ENCODE measurements around the gene OPRM1.
A peak's percentile ranks its signal among the peaks of the same experiment; 100 is the strongest.

Gene OPRM1

DNA sequence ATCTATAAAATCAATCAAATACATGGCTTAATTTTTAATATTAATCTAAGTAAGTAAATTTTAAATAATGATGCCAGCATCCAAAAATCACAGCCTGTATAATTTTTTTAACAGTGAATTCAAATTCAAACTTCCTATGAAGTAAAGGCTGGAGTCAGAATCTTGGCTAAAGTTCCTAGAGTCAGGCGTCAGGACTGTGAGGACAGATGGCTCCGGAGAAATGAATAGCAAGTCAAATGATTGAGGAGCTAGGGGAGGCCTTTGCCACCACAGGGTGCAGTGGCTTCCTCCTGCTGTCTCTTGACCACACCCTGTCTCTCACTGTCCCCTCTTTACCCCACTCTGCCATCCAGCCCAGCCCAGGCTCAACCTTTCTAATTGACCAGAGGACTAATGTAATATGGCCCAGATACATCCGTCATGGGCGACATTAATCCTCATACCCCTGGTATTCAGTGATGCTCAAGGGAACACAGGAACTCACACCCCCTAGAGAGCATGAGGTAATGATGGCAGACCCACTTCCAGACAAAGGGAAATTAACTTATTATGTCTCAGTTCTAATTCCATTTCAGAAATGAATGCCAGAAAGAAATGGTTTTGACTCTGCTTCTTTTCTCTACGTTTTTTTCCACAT, 53.4 kb downstream of the OPRM1 start:
- no peak for DNase-seq

DNA sequence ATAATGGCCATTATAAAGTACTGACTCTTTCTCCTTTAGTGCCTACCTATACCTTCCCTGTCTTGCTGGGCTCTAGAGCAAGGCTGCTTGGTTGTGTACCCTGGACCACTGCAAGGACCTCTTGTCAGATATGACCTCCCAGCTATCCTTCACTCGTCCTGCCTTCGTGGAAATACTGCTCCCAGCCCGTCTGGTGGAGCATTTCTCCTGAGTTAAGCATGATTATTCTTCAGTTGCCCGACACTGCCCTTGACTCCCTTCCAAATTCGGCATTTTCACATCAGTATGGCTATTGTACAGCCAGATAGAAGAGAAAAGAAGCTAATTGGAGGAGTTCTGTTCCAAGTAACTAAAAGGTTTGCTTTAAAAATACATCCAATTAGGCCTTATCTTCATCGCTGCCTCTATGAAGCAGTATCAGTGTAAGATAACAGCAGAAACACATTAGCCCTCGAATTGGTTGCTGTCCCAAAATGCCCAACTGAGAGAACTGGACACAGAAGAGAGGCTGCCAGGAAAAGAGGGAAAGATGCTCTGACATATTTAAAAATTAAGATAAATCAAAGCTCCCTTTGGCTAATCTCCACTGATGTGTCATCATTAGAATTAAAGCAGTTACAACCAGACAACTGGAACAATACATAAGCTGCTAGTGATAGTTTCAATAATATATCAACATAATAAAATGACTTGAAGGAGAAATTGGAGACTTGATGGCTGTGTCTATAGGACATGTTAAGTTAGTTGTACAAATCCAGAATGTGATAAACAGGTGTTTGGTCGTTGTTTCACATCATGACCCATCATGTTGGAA, 54.4 kb downstream of the OPRM1 start:
- no peak for DNase-seq

DNA sequence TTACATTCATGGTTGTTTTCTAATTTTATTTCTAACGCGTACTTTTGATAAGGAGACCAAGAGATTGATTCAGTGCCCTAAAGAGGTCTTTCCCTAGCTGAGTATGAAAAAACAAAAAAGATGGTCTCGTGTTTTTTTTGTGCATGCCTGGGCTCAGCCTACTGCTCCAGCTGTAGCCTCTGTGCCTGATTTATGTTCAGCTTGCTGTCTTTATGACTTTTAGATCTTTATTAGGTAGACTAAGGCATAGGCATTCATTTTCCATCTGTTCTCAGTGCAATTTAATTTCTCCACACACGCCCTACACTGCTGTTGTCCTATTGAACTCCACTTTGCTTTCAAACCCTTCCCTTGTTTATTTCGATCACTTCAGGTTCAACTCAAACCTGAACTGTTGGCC, 56.5 kb downstream of the OPRM1 start:
- DNase-seq = no peak

DNA sequence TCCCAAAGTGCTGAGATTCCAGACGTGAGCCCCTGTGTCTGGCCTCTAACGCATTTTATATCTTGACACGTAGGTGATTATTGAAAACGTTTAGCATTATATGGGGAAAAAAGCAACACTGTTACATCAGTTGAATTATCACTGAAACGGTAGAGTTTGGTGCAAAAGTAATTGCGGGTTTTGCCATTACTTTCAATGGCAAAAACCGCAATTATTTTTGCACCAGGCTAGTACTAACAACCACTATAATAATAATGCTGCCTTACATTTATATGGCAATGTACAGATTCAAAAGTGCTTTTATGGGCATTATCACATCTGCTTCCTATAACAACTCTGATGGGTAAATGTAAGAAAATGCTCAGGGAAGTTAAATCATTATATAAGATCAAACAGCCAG, 57.3 kb downstream of the OPRM1 start:
- DNase-seq = no peak

DNA sequence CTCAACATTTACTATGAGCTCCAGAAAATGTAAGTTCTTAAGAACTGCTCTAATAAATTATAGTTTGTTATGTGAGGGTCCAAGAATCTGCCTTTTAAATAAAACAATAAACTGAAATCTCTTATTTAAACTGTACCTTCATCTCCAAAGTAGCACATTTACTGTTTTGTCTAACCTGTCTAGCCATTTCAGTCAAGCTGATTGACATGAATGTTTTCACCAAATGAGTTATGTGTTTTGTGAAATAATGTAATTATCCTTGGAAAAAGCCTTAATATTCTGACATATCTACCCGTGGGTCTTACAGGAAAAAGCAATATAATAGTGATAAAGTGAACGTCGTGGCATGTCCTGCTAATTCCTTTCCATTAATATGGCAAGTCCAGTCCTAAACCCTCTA, 57.8 kb downstream of the OPRM1 start:
- DNase-seq = no peak

DNA sequence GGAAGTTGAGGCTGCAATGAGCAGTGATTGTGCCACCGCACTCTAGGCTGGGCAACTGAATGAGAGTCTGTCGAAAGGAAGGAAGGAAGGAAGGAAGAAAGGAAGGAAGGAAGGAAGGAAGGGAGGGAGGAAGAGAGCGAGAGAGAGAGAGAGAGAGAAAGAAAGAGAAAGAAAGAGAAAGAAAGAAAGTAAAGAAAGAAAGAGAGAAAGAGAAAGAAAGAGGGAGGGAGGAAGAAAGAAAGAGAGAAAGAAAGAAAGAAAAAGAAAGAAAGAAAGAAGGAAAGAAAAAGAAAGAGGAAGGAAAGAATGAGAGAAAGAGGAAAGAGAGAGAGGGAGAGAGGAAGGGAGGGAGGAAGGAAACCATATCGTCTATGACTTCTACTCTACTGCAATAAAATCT, 60.2 kb downstream of the OPRM1 start:
- DNase-seq = no peak

DNA sequence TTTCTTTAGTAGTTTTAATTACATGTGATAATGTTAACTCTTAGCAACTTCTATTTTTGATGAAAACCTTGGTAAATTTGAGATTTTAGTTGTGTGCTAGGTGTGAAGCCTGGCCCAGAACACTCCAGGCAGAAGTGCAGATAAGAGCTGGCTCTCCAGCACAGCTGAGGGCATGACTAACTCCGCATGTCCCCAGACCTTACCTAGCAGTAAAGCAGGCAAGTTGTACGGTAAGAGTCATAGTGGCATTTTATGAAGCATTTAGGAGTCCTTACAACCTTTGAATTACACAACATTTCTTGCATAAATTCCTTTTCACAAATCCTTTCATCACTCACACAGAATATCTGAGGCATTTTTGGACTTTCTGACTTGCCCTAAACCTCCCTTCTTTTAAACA, 67.2 kb downstream of the OPRM1 start:
- DNase-seq = no peak

DNA sequence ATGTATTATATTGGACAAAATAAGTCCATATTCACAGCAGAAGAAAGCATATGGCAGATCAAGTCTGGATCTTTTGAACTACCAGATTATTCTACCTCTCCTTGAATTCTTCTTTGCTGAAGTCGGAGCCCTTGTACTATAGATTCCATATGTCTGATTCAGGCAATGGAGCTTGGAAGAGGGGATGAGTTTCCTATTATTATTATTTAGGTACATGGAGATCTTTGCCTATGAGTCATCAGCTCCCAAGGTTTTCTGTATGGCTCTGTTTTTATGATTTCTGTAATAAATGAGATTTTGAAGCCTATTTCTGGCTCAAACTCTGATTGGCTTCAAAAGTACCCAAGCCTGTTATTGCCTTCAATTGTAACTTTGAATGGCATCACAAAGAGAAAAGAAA, 72.0 kb downstream of the OPRM1 start:
- DNase-seq = no peak

DNA sequence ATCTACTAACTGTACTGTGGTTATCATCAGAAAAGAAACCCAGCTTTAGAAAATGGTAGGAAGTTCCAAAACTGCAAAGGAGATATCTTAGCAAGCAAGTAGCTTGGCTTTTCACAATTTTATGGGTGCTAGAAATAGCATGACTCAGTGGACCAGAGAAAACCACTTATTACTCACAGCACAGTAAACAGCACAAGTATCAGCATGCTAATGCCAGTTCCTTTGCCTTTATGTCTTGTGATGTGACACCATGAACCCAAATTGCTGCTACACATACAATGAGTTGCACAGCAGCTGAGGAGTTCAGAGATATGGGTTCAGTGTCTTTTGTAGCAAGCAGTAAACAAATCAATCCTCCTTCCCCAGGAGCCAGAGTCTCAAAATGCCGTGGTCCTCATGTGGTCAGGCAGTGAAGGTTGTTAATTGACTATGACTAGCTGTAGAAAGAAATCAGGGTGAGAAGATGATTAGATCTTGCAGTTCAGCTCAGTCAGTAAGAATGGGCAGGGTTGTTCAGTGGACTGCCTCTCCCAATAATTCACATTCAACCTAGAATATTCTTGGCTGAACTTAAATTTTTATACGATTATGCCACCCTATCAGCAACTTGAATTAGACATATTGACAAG, 73.3 kb downstream of the OPRM1 start:
- no peak for DNase-seq

DNA sequence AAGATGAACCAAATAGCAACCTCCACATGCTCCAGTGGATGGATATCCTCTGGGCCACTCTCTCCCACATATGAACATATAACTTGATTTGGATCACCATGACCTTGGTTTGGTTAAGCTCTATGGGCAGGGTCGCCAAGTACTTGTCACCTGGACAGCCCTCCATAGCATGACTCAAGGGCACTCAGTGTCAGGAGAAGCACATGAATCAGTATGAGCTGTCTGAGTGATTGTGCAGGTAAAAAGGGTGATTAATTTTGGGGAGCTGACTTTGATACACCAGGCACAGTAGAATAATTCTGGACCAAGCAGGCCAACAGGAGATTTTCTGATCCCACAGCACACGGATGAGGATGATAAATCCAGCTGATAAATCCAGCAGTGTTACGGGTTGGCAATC, 74.4 kb downstream of the OPRM1 start:
- no peak for DNase-seq

DNA sequence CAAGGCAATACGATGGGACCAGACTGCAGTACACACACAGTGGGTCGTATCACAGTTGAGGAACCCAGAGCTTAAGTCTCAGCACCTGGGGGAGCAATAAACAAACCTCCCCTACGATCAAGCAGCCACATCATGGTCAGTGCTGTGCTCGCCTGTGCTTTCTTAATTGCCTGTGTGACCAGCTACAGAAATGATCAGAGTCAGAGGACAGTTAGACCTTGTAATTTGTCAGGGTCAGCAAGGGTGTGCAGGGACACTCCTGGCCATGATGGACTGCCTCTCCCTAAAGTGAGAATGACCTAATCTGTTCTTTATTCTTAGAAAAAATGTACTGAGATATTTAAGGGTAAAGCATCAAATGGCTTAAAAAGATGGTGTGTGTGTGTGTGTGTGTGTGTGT, 78.4 kb downstream of the OPRM1 start:
- no peak for DNase-seq

DNA sequence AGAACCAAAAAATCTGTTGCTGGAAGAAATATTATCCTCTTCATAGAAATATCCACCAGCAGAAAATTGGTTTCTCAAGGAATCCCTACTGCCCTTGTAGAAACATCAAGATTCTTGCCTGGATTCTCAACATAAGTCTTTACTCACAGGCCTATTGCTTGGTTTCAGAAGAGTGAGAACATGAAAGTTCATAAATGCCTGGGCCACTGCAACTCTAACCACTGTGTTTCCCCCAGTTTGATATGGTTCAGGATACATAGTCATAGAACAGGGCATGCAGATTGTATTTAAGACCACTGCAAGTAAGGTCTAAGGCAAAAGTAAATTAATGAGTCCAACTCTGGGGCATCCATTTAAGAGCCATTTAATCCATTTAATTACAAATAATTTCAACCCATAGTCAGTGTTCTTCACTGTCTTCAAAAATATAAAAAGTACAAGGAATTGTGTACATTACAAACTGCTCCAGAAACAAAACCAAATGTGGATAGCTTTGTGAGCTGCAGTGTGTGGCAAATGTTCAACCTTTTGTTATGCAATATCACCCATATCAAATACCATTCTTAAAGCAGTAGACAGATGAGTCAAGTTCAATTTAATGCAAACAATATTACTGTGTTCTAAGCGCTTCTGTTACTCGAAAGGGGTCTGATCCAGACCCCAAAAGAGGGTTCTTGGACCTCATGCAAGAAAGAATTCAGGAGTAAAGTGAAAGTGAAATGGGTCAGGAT, 83.3 kb downstream of the OPRM1 start:
- no peak for DNase-seq

DNA sequence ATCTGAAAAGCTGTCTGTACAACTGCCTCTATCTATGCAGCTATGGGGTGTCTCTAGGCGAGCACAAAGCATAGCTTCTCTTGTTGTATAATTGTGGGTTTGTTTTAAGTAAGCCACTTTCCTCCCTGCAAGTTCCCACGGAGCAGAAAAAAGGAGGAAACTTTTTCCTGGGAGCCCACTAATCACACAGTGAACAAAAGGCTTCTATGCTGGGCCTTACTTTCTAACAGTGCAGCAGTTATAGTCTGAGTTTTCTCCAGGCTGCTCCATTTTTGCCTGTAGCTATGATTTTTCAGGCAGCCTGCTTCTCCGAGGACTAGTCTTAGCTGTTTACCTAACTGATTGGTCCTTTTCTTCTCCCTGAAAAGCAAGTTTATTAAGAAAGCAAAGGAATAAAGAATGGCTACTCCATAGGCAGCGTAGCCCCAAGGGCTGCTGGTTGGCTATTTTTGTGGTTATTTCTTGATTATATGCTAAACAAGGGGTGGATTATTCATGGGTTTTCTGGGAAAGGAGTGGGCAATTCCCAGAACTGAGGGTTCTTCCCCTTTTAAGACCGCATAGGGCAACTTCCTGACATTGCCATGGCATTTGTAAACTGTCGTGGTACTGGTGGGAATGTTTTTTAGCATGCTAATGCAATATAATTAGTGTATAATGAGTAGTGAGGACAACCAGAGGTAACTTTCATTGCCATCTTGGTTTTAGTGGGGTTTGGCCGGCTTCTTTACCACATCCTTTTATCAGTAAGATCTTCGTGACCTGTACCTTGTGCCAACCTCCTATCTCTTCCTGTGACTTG, 84.3 kb downstream of the OPRM1 start:
- DNase-seq = no peak

DNA sequence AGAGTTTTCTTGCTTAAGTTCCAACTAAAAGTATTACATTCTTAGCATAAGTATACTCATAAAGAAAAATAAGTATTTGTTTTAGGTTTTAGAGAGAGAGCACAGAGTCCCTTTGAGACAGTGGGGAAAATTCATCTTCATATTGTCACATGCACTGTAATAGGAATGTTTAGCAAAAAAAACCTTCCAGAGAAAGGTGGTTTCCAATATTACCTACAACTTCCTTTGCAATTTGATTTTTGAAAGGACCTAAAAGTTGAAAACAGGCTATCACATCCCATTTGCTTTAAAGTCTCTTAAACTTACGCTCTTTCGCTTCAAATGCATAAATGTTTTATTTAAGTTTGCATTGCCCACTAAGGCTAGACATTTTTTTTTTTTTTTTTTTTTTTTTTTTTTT, 86.4 kb downstream of the OPRM1 start:
- no peak for DNase-seq

DNA sequence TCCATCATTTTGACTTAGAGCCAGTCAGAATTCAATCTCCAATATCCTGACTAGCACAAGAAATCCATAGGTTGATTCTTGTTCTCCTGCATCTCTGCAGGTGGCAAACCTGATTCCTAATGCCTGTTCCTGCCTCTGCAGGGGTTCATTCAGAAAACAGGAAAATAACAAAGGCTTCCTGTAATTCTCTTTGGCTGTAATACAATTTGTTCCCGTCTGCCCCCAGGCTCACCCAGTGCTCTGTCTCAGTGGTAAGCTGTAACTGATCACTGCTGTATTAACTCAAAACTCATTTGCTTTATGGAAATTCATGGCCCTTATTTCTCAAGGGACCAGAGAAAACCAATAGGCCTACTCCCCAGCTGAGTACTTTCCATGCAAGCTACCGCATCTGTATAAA, 88.6 kb downstream of the OPRM1 start:
- no peak for DNase-seq

DNA sequence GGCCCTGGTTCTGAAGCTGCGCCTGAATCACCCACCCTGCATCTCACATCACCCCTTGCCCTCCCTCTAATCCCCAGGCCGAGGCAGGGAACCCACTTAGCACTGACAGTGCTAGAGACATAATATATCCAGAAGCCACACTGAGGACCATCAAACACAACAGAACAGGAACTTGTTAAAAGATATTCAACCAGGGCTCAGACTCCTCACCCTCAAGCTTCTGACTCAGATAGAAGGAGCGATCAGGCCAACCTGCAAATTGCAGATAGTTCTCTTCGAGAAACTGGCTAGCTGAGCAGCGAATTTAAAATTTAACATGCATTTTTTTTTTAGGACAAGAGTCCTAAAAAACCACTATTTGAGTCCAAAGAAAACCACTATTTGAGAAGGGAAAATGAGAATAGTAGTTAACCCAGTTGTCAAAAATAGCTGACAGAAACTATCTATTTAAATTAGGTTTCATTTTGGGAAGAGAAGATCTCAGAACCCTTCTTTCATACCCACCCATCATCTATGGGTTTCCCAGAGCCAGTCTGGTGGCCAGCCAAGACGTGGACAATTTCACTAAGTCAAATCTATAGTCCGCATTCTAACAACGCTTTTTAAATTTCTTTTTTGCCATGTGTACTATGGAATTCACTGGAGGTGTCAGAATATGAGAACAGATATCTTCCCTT, 95.6 kb downstream of the OPRM1 start:
- no peak for DNase-seq

DNA sequence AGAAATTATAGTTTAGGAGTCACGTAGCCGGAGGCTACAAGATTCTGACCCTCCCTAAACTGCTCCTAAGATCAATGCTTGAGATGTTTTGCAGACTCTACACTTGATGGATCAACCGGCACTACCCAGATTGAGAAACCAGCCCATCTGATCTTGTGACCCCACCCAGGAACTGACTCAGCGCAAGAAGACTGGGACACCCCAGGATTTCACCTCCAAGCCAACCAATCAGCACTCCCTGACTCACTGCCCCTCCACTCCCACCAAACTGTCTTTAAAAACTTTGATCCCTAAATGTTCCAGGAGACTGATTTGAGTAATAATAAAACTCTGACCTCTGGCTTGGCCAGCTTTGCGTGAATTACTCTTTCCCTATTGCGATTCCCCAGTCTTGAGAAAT, 99.8 kb downstream of the OPRM1 start:
- DNase-seq = no peak

DNA sequence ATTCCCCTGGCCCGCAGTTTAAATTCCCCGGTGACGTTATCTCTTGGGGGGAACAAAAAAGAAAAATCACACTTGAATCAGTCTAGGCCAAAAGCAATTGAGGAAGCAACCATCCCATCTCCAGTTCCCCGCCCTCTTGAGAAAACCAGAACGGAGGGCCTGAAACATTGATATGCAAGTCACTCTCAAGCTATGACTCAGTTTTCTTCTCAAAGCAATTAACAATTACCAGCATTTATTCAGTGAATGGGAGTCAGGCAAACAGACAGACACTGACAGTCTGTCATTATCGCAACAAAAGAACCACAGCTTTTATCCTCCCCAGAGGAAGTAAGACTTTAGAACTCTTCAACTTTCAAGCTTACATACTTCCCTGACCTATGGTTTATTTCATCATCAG, 100.9 kb downstream of the OPRM1 start:
- DNase-seq = no peak

DNA sequence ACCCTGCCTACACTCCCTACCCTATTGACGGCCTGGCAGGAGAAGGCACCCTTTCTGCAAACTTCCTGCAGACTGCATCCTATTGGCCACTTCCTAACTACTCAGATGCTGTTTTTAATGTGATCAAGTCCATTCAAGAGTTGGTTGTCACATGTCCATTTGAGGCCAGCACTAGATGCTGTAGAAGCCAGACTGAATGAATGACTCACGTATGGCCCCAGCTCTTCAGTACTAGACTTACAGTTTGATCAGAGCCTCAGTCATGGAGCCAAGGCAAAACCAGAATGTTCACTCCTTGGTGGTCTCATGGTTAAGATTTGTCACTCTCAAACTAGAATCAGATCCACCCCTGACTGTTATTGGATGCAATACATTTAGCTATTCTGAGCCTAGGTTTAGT, 101.7 kb downstream of the OPRM1 start:
- no peak for DNase-seq

DNA sequence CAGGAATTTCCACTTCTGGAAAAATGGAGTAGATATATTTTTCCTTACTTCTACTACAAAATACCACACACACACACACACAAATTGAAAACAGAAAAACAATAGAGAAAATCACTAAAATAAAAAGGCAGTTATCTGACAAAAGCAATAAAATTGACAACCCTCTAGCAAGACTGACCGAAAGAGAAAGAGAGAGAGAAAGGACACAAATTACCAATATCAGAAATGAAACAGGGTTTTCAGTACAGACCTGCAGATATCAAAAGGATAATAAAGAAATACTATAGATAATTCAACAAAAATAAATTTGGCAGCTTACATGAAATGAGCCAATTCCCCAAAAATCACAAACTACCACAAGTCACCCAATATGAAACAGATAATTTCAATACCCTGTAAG, 104.7 kb downstream of the OPRM1 start:
- DNase-seq = no peak

DNA sequence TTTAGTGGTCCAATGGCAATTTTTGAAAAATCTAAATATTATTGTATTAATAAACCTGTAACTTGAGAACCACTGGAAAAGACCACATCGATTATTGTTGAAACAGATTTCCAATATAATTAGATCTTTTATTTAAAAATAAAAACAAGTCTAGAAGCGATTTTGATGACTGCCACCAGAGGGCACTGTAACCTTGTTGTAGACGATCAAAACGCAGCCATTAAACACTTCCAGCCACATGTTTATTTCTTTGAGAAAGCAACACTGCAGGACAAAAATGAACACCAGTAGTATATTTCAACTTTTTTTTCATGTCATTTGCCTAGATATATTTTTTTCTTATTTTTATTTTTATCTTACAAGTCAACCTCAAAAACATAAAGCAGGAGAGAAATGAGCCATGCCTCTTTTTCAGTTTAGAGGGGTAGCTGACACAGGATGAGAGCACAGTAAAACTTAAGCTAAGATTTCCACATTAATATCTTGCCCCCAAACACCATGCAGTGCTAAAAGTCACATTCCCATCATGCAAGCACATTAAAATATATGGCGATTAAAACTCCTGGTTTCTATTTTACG, 115.4 kb downstream of the OPRM1 start:
- DNase-seq = peak; percentile 67
